ENCODE results near the gene MYRF. TPM values are rescaled to one million over a fixed set of nuclear protein-coding genes. Genes with fewer than 3 reads are reported as not detected.

MYRF gene
- total and polyA plus RNA-seq, 2 donors (not counting 3 experiments of a cell fraction or from before 2014, with no cell fraction given), result 0.82 to 0.98 TPM

DNA sequence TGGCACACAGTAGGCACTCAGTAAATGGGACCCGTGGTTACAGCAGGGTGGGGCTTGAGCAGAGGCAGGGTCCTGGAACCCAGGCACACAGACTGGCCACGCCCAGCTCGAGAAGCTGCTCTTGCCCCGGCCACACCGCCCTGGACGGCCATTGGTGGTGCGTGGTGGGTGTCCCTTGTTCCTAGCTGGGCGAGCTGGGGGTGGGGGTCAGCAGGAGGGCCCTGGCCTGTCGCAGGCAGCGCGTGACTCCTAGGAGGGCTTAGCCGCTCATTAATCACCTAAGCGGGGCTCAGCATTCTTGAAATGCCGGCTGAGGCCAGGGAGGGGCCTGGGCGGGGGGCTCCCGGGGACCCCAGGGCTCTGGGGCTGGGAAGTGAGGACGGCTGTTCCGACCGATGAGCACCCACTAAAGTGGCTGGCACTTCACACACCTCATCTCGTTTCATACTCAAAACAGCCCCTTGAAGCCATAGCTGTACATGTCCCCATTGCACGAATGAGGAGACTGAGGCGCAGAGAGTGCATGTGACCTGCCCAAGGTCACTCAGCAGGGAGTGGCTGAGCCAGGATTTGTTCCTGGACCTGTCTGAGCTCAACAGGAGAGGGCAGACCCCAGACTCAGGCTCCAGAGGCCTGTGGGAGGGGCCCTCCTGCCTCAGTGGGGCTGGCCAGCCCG is 11.6 kb downstream of the MYRF start:
- intact Hi-C loops (cut with micrococcal nuclease) (no loop called here), dilution Hi-C loops (cut with MboI; ENCODE audit: extremely low pct_ligation_motif_present, low sequenced_read_pairs) (no loop called here)
- TF ChIP-seq MYC (IDR thresholded peaks at IDR 0.05; ENCODE audit: low read depth, low read length) (no peak), FOS (IDR thresholded peaks at IDR 0.05; ENCODE audit: borderline replicate concordance, insufficient read depth, low read length) (no peak), EZH2 (IDR thresholded peaks at IDR 0.05; ENCODE audit: borderline replicate concordance, low read depth, low read length, severe bottlenecking) (no peak), POLR2AphosphoS5 (IDR thresholded peaks at IDR 0.05; ENCODE audit: insufficient read depth, low read depth, low read length) (no peak), POLR2A (IDR thresholded peaks at IDR 0.05; ENCODE audit: low read depth, low read length) (no peak)
- TF ChIP-seq, protein P1, sequence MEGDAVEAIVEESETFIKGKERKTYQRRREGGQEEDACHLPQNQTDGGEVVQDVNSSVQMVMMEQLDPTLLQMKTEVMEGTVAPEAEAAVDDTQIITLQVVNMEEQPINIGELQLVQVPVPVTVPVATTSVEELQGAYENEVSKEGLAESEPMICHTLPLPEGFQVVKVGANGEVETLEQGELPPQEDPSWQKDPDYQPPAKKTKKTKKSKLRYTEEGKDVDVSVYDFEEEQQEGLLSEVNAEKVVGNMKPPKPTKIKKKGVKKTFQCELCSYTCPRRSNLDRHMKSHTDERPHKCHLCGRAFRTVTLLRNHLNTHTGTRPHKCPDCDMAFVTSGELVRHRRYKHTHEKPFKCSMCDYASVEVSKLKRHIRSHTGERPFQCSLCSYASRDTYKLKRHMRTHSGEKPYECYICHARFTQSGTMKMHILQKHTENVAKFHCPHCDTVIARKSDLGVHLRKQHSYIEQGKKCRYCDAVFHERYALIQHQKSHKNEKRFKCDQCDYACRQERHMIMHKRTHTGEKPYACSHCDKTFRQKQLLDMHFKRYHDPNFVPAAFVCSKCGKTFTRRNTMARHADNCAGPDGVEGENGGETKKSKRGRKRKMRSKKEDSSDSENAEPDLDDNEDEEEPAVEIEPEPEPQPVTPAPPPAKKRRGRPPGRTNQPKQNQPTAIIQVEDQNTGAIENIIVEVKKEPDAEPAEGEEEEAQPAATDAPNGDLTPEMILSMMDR (IDR thresholded peaks at IDR 0.05; ENCODE audit: extremely low read depth in 1 of 2, insufficient read depth in 1 of 2, low read depth in 1 of 2, low read length in 2 of 2), result no peak
- TF ChIP-seq, protein P2, sequence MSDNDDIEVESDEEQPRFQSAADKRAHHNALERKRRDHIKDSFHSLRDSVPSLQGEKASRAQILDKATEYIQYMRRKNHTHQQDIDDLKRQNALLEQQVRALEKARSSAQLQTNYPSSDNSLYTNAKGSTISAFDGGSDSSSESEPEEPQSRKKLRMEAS (IDR thresholded peaks at IDR 0.05; ENCODE audit: insufficient read depth, insufficient read length), result no peak
- no peak overlapping the region for H3K4me2 ChIP-seq (ENCODE audit: insufficient read depth, low read length)
- H2AFZ ChIP-seq (ENCODE audit: low read depth, low read length), result no peak overlapping the region
- no TSS peak for BruUV-seq (replicated peaks)
- H3K27ac ChIP-seq (ENCODE audit: insufficient read depth, low read depth, low read length), result no peak overlapping the region
- H3K9me3 ChIP-seq (replicated peaks; ENCODE audit: control insufficient read depth, insufficient read depth, low read length), result no peaks in the 10 kb centered on the region
- DNase-seq (ENCODE audit: low read depth, low spot score) (no peak), FAIRE-seq (no peak)
- no peak overlapping the region for H3K9ac ChIP-seq (replicated peaks; ENCODE audit: extremely low read depth, insufficient read depth, low read length)
- H3K4me3 ChIP-seq (replicated peaks in 1 of 3; ENCODE audit: insufficient read depth in 1 of 3, low read depth in 1 of 3, low read length in 3 of 3), result no peak overlapping the region
- no peaks in the 10 kb centered on the region for H3K36me3 ChIP-seq (ENCODE audit: control insufficient read depth in 2 of 2, extremely low read depth in 1 of 2, insufficient read depth in 2 of 2, low read length in 2 of 2)
- POLR2A ChIA-PET, result no interaction called here
- H4K20me1 ChIP-seq (replicated peaks; ENCODE audit: control insufficient read depth, extremely low read depth, insufficient read depth, low read length), result no peaks in the 10 kb centered on the region
- H3K9me1 ChIP-seq (replicated peaks; ENCODE audit: control insufficient read depth, extremely low read depth, insufficient read depth, low read length), result no peaks in the 10 kb centered on the region
- peaks cover 0 to 2% of the 10 kb centered on the region in 2 experiments for H3K27me3 ChIP-seq (ENCODE audit: control insufficient read depth in 2 of 2, insufficient read depth in 2 of 2, low read length in 2 of 2)
- H3K79me2 ChIP-seq (ENCODE audit: control insufficient read depth, insufficient read depth, low read length), result no peaks in the 10 kb centered on the region
- CTCF ChIA-PET, result interaction anchor here (0.9 to 5.4 kb wide), 2 partner anchors 13 to 16 kb away, joined by 3 to 29 read pairs; no protein-coding TSS in a partner anchor
- no peaks in the 10 kb centered on the region for H3K4me1 ChIP-seq (ENCODE audit: control insufficient read depth, extremely low read depth, insufficient read depth, low read length)
